H1 (cell line): ENCODE results near the gene EDC3.

Experiments
- EP300 ChIP-seq, 2 experiments: IDR thresholded peaks; 1 replicate in 1 of 2; 2 replicates in 1 of 2; pipeline ENCODE4 v1.6.1; 2011 to 2012; ENCODE audit warnings: low read depth in 2 of 2, low read length in 2 of 2, mild to moderate bottlenecking in 2 of 2, borderline replicate concordance in 1 of 2, inconsistent platforms in 1 of 2, moderate library complexity in 1 of 2
- EZH2 ChIP-seq: fragments of 200-600 bp; sonication (generic); IDR thresholded peaks from 2 replicates; pipeline ENCODE4 v1.7.1; 2012; ENCODE audit warnings: low read depth, mild to moderate bottlenecking, moderate library complexity, low read length, inconsistent platforms; ENCODE audit not compliant: severe bottlenecking
- MAFK ChIP-seq: IDR thresholded peaks from 2 replicates; pipeline ENCODE4 v1.6.1; 2012; ENCODE audit warnings: low read depth, mild to moderate bottlenecking, improper control_type of control experiment, low read length
- POLR2A ChIP-seq, 2 experiments: IDR thresholded peaks; 1 replicate in 1 of 2; 2 replicates in 1 of 2; pipeline ENCODE4 v1.6.1; 2011; ENCODE audit warnings: low read depth in 2 of 2, low read length in 2 of 2, mild to moderate bottlenecking in 2 of 2; ENCODE audit errors: control extremely low read depth in 1 of 2
- POLR2AphosphoS5 ChIP-seq: IDR thresholded peaks from 2 replicates; pipeline ENCODE4 v1.6.1; 2011; ENCODE audit warnings: low read depth, low read length
- RBBP5 ChIP-seq: IDR thresholded peaks from 2 replicates; pipeline ENCODE4 v1.7.1; 2012; ENCODE audit warnings: low read depth, mild to moderate bottlenecking, inconsistent platforms, low read length, moderate library complexity, borderline replicate concordance
- SP1 ChIP-seq: IDR thresholded peaks from 2 replicates; pipeline ENCODE4 v1.6.1; 2011; ENCODE audit warnings: low read depth, low read length
- TF ChIP-seq, protein P1 (sequence below), 3 experiments: IDR thresholded peaks; 1 replicate in 2 of 3; 2 replicates in 1 of 3; pipeline versions ENCODE4 v1.5.1 to v1.6.1; 2011; ENCODE audit warnings: low read length in 3 of 3, mild to moderate bottlenecking in 3 of 3, inconsistent platforms in 2 of 3, low read depth in 1 of 3, moderate library complexity in 1 of 3; ENCODE audit not compliant: insufficient read depth in 1 of 3; ENCODE audit errors: control extremely low read depth in 1 of 3

DNA sequence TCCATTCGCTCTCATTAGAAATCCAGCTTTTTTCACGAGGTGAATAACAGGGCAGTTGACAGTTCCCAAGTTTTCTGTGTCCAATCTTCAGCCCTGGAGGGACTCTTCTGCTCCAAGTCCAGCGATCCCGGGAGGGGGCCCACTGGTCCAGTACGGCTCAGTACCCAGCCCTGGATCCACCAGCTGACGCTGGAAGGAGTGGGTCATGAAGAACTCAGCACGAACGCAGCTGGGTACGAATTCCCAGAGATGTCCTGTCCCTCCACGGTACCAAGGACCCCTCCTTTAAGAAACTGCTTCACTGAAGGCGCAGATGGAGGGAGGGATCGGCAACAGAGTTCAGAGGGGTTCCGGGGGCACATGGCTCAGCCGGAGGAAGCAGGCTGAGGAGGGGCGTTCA is 96.7 kb downstream of the EDC3 start:
- TF ChIP-seq, protein P1, sequence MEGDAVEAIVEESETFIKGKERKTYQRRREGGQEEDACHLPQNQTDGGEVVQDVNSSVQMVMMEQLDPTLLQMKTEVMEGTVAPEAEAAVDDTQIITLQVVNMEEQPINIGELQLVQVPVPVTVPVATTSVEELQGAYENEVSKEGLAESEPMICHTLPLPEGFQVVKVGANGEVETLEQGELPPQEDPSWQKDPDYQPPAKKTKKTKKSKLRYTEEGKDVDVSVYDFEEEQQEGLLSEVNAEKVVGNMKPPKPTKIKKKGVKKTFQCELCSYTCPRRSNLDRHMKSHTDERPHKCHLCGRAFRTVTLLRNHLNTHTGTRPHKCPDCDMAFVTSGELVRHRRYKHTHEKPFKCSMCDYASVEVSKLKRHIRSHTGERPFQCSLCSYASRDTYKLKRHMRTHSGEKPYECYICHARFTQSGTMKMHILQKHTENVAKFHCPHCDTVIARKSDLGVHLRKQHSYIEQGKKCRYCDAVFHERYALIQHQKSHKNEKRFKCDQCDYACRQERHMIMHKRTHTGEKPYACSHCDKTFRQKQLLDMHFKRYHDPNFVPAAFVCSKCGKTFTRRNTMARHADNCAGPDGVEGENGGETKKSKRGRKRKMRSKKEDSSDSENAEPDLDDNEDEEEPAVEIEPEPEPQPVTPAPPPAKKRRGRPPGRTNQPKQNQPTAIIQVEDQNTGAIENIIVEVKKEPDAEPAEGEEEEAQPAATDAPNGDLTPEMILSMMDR (IDR thresholded peaks at IDR 0.05; ENCODE audit: control extremely low read depth in 1 of 3, insufficient read depth in 1 of 3, low read depth in 1 of 3, low read length in 3 of 3): no peak
- TF ChIP-seq EP300 (IDR thresholded peaks at IDR 0.05; ENCODE audit: borderline replicate concordance in 1 of 2, low read depth in 2 of 2, low read length in 2 of 2): no peak
- no peak; a peak in 1 of 3 replicates for TF ChIP-seq POLR2A (IDR thresholded peaks at IDR 0.05; ENCODE audit: control extremely low read depth in 1 of 2, low read depth in 2 of 2, low read length in 2 of 2)
- TF ChIP-seq SP1: no peak
- TF ChIP-seq MAFK: no peak
- no peak for TF ChIP-seq RBBP5
- no peak for TF ChIP-seq POLR2AphosphoS5
- no peak for TF ChIP-seq EZH2
